WTC11 (cell line): ENCODE measurements around the gene MTURN. TPM values are rescaled to one million over a fixed set of nuclear protein-coding genes. Genes with fewer than 3 reads are reported as not detected.
A peak's percentile ranks its signal among the peaks of the same experiment; 100 is the strongest.

Experiments
- ATAC-seq: fragments of 200-7000 bp; cut with Tn5 transposase; 2 replicates; pipeline ENCODE4 v1.10.0; 2021; ENCODE audit warnings: mild to moderate bottlenecking, moderate library complexity
- CTCF ChIA-PET: fragments of 300-600 bp; sonication (Branson Sonifier 250); formaldehyde crosslinking; loops from one replicate; lab custom pipeline; 2021; ENCODE audit warnings: antibody characterized with exemption; lab: Charles Lee
- POLR2A ChIA-PET: fragments of 350-600 bp; sonication (Branson Sonifier 250); formaldehyde crosslinking; loops from one replicate; lab custom pipeline; 2021; ENCODE audit warnings: antibody characterized with exemption; lab: Charles Lee
- DNase-seq: peaks from one replicate; pipeline ENCODE4 v3.0.0; 2021; ENCODE audit warnings: low spot score
- H3K27ac Mint-ChIP-seq: 2 replicates; pipeline ENCODE4 v1.8.0; 2021; ENCODE audit warnings: mixed read lengths
- H3K27me3 Mint-ChIP-seq: 2 replicates; pipeline ENCODE4 v1.8.0; 2021; ENCODE audit warnings: low read depth, mild to moderate bottlenecking, moderate library complexity, mixed read lengths
- H3K36me3 Mint-ChIP-seq: 2 replicates; pipeline ENCODE4 v1.8.0; 2021; ENCODE audit warnings: mixed read lengths
- H3K4me1 Mint-ChIP-seq: 2 replicates; pipeline ENCODE4 v1.8.0; 2022; ENCODE audit warnings: mixed read lengths
- H3K4me3 Mint-ChIP-seq: 2 replicates; pipeline ENCODE4 v1.8.0; 2021; ENCODE audit warnings: mild to moderate bottlenecking, moderate library complexity, mixed read lengths
- H3K9me3 Mint-ChIP-seq: 2 replicates; pipeline ENCODE4 v1.8.0; 2021; ENCODE audit warnings: mixed read lengths
- ATF1 ChIP-seq: sonication (generic); formaldehyde crosslinking; IDR thresholded peaks from 2 replicates; pipeline ENCODE4 v1.8.1; 2023; ENCODE audit warnings: mild to moderate bottlenecking, moderate library complexity, missing genetic modification reagents
- FOXJ3 ChIP-seq: sonication (generic); formaldehyde crosslinking; IDR thresholded peaks from 2 replicates; pipeline ENCODE4 v1.9.0; 2021; ENCODE audit warnings: missing genetic modification reagents, mild to moderate bottlenecking, borderline replicate concordance
- FOXP1 ChIP-seq: sonication (generic); formaldehyde crosslinking; IDR thresholded peaks from 2 replicates; pipeline ENCODE4 v1.8.0; 2022; ENCODE audit warnings: missing genetic modification reagents, mild to moderate bottlenecking, moderate library complexity, borderline replicate concordance
- GRHL2 ChIP-seq: fragments of 250-450 bp; sonication (Bioruptor Pico); IDR thresholded peaks from 2 replicates; pipeline ENCODE4 v1.8.0; 2022; ENCODE audit warnings: mild to moderate bottlenecking, moderate library complexity; ENCODE audit not compliant: insufficient replicate concordance, severe bottlenecking
- GTF2I ChIP-seq: fragments of 250-450 bp; sonication (Bioruptor Pico); conservative IDR thresholded peaks from 2 replicates; pipeline ENCODE4 v1.4.0; 2021; ENCODE audit warnings: mild to moderate bottlenecking
- IRF2 ChIP-seq: sonication (generic); formaldehyde crosslinking; IDR thresholded peaks from 2 replicates; pipeline ENCODE4 v1.8.0; 2022; ENCODE audit warnings: low read depth, missing genetic modification reagents, borderline replicate concordance
- KAT7 ChIP-seq: sonication (generic); formaldehyde crosslinking; IDR thresholded peaks from 2 replicates; pipeline ENCODE4 v1.8.1; 2023; ENCODE audit warnings: missing genetic modification reagents, mild to moderate bottlenecking, borderline replicate concordance
- NFATC4 ChIP-seq: fragments of 250-450 bp; sonication (Bioruptor Pico); IDR thresholded peaks from 2 replicates; pipeline ENCODE4 v1.9.0; 2021; ENCODE audit warnings: mild to moderate bottlenecking
- NFYB ChIP-seq: sonication (generic); formaldehyde crosslinking; conservative IDR thresholded peaks from 2 replicates; pipeline ENCODE4 v1.8.0; 2022; ENCODE audit warnings: low read depth, missing genetic modification reagents
- NR3C1 ChIP-seq: sonication (generic); formaldehyde crosslinking; conservative IDR thresholded peaks from 2 replicates; pipeline ENCODE4 v1.8.1; 2023; ENCODE audit warnings: low read depth, mild to moderate bottlenecking, missing genetic modification reagents
- OVOL2 ChIP-seq: fragments of 250-450 bp; sonication (Bioruptor Pico); IDR thresholded peaks from 2 replicates; pipeline ENCODE4 v1.9.0; 2021; ENCODE audit warnings: mild to moderate bottlenecking, borderline replicate concordance
- STAT6 ChIP-seq: sonication (generic); formaldehyde crosslinking; conservative IDR thresholded peaks from 2 replicates; pipeline ENCODE4 v1.8.1; 2023; ENCODE audit warnings: mild to moderate bottlenecking, low read depth, missing genetic modification reagents, moderate library complexity
- ZNF232 ChIP-seq: sonication (generic); formaldehyde crosslinking; IDR thresholded peaks from 2 replicates; pipeline ENCODE4 v1.8.0; 2022; ENCODE audit warnings: mild to moderate bottlenecking, missing genetic modification reagents
- ZNF263 ChIP-seq: sonication (generic); formaldehyde crosslinking; IDR thresholded peaks from 2 replicates; pipeline ENCODE4 v1.8.1; 2022; ENCODE audit warnings: low read depth, mild to moderate bottlenecking, moderate library complexity, missing genetic modification reagents
- ZNF396 ChIP-seq: fragments of 250-450 bp; sonication (Bioruptor Pico); IDR thresholded peaks from 2 replicates; pipeline ENCODE4 v1.8.0; 2021; ENCODE audit warnings: mild to moderate bottlenecking, moderate library complexity, borderline replicate concordance
- ZNF423 ChIP-seq: fragments of 250-450 bp; sonication (Bioruptor Pico); IDR thresholded peaks from 2 replicates; pipeline ENCODE4 v2.1.2; 2022; ENCODE audit warnings: mild to moderate bottlenecking, moderate library complexity
- ZNF425 ChIP-seq: fragments of 250-450 bp; sonication (Bioruptor Pico); conservative IDR thresholded peaks from 2 replicates; pipeline ENCODE4 v1.9.0; 2021; ENCODE audit warnings: mild to moderate bottlenecking
- ZSCAN18 ChIP-seq: fragments of 250-450 bp; sonication (Bioruptor Pico); IDR thresholded peaks from 2 replicates; pipeline ENCODE4 v2.1.2; 2022; ENCODE audit warnings: mild to moderate bottlenecking, moderate library complexity
- total RNA-seq: library from RNA; stranded (reverse); gene quantifications from 3 replicates; pipeline ENCODE4 v1.2.3, GENCODE V29; 2021
- TF ChIP-seq, protein P1 (sequence below): sonication (generic); formaldehyde crosslinking; conservative IDR thresholded peaks from 2 replicates; pipeline ENCODE4 v1.8.1; 2022; ENCODE audit warnings: mild to moderate bottlenecking, missing genetic modification reagents
- TF ChIP-seq, protein P2 (sequence below): fragments of 200-600 bp; IDR thresholded peaks from 2 replicates; pipeline ENCODE4 v1.8.0; 2022; ENCODE audit warnings: antibody characterized with exemption
- TF ChIP-seq, protein P3 (sequence below): fragments of 250-450 bp; sonication (Bioruptor Pico); IDR thresholded peaks from 2 replicates; pipeline ENCODE4 v1.9.0; 2021; ENCODE audit warnings: mild to moderate bottlenecking
- TF ChIP-seq, protein P4 (sequence below): sonication (generic); formaldehyde crosslinking; IDR thresholded peaks from 2 replicates; pipeline ENCODE4 v1.8.0; 2022; ENCODE audit warnings: mild to moderate bottlenecking, missing genetic modification reagents

Gene MTURN
- total RNA-seq, 1 experiment from 2014 or later: 5.0 TPM

- TF ChIP-seq, protein P1, sequence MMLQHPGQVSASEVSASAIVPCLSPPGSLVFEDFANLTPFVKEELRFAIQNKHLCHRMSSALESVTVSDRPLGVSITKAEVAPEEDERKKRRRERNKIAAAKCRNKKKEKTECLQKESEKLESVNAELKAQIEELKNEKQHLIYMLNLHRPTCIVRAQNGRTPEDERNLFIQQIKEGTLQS (CRISPR knock-in tag): no peak
- TF ChIP-seq FOXP1 (CRISPR knock-in tag): no peak
- no peak for TF ChIP-seq ZNF232
- no peak for TF ChIP-seq OVOL2
Observed at GRCh38 chr7:30163231-30163894, 28.6 kb downstream of the MTURN start (continued).

- ATAC-seq (peak; percentile 43), DNase-seq (no peak)
- ChIA-PET CTCF (interaction anchor here (0.6 to 2.6 kb wide), 37 partner anchors 9 to 399 kb away, joined by 3 to 27 read pairs (median 4); partner anchors contain the start of genes MTURN, NOD1 and ZNRF2), POLR2A (interaction anchor here (0.6 kb wide), 1 partner anchor 100 kb away, joined by 5 read pairs; no protein-coding TSS in a partner anchor)
- no peaks in the 10 kb centered on the region for H3K36me3 Mint-ChIP-seq
- no peak overlapping the region; the same call in 1 of the 2 replicates for H3K27ac Mint-ChIP-seq
- H3K27me3 Mint-ChIP-seq: peaks cover 18% of the 10 kb centered on the region
- TF ChIP-seq KAT7 (CRISPR knock-in tag) (no peak), ZNF263 (CRISPR knock-in tag) (no peak), GRHL2 (no peak), STAT6 (CRISPR knock-in tag) (no peak), NR3C1 (CRISPR knock-in tag) (no peak), IRF2 (no peak), NFYB (CRISPR knock-in tag) (no peak), GTF2I (CRISPR knock-in tag) (no peak), ZSCAN18 (CRISPR knock-in tag) (no peak), ZNF425 (CRISPR knock-in tag) (no peak), ZNF423 (CRISPR knock-in tag) (no peak), OVOL2 (no peak), ZNF396 (no peak), ATF1 (no peak), FOXJ3 (CRISPR knock-in tag) (no peak), NFATC4 (no peak)
- TF ChIP-seq, protein P2, sequence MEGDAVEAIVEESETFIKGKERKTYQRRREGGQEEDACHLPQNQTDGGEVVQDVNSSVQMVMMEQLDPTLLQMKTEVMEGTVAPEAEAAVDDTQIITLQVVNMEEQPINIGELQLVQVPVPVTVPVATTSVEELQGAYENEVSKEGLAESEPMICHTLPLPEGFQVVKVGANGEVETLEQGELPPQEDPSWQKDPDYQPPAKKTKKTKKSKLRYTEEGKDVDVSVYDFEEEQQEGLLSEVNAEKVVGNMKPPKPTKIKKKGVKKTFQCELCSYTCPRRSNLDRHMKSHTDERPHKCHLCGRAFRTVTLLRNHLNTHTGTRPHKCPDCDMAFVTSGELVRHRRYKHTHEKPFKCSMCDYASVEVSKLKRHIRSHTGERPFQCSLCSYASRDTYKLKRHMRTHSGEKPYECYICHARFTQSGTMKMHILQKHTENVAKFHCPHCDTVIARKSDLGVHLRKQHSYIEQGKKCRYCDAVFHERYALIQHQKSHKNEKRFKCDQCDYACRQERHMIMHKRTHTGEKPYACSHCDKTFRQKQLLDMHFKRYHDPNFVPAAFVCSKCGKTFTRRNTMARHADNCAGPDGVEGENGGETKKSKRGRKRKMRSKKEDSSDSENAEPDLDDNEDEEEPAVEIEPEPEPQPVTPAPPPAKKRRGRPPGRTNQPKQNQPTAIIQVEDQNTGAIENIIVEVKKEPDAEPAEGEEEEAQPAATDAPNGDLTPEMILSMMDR: no peak
- TF ChIP-seq, protein P3, sequence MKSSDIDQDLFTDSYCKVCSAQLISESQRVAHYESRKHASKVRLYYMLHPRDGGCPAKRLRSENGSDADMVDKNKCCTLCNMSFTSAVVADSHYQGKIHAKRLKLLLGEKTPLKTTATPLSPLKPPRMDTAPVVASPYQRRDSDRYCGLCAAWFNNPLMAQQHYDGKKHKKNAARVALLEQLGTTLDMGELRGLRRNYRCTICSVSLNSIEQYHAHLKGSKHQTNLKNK (CRISPR knock-in tag): no peak
- TF ChIP-seq, protein P4, sequence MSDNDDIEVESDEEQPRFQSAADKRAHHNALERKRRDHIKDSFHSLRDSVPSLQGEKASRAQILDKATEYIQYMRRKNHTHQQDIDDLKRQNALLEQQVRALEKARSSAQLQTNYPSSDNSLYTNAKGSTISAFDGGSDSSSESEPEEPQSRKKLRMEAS (CRISPR knock-in tag): no peak
- H3K4me3 Mint-ChIP-seq: no peak overlapping the region
- no peaks in the 10 kb centered on the region for H3K9me3 Mint-ChIP-seq
- peaks cover 75% of the 10 kb centered on the region for H3K4me1 Mint-ChIP-seq
Observed at GRCh38 chr7:30164567-30164966, 29.8 kb downstream of the MTURN start.
